H1 (cell line): ENCODE data around the gene MARCKS. TPM values are rescaled to one million over a fixed set of nuclear protein-coding genes. Genes with fewer than 3 reads are reported as not detected.

Source experiments
- CTCF ChIA-PET: fragments of 300-600 bp; sonication (Branson Sonifier 250); formaldehyde crosslinking; loops from one replicate; lab custom pipeline; 2021; ENCODE audit not compliant: partially characterized antibody; lab: Charles Lee
- POLR2A ChIA-PET: fragments of 300-600 bp; sonication (Branson Sonifier 250); formaldehyde crosslinking; loops from one replicate; lab custom pipeline; 2021; ENCODE audit warnings: inconsistent platforms; ENCODE audit not compliant: partially characterized antibody; lab: Charles Lee
- DNase-seq, 2 experiments: peaks; one replicate each; pipeline versions ENCODE4 v3.0.0 to v3.0.0-alpha.2; 2010 to 2022; ENCODE audit warnings: low spot score in 2 of 2, low read depth in 1 of 2, mixed read lengths in 1 of 2
- FAIRE-seq: peaks from 2 replicates; lab custom pipeline; 2011; peaks lifted over from hg19 to GRCh38; lab: Jason Lieb, UNC
- H2AFZ ChIP-seq: 2 replicates; pipeline ENCODE4 v1.8.1; 2012; ENCODE audit warnings: low read length, inconsistent platforms
- H2AK5ac ChIP-seq: 2 replicates; pipeline ENCODE4 v1.6.1; 2013; ENCODE audit warnings: low read depth, low read length
- H2BK120ac ChIP-seq: replicated peaks from 2 replicates; pipeline ENCODE3; 2013; ENCODE audit warnings: low read depth, low read length, inconsistent platforms
- H2BK12ac ChIP-seq: 2 replicates; pipeline ENCODE4 v1.6.1; 2013; ENCODE audit warnings: low read depth, low read length
- H2BK15ac ChIP-seq: 2 replicates; pipeline ENCODE4 v1.6.1; 2013; ENCODE audit warnings: low read length
- H2BK20ac ChIP-seq: 2 replicates; pipeline ENCODE4 v1.6.1; 2013; ENCODE audit warnings: low read length
- H2BK5ac ChIP-seq: 2 replicates; pipeline ENCODE4 v1.6.1; 2013; ENCODE audit warnings: low read depth, low read length
- H3K14ac ChIP-seq: 2 replicates; pipeline ENCODE4 v1.6.1; 2013; ENCODE audit warnings: inconsistent platforms; ENCODE audit not compliant: insufficient read length
- H3K18ac ChIP-seq: 2 replicates; pipeline ENCODE4 v1.6.1; 2013; ENCODE audit warnings: low read length; ENCODE audit errors: extremely low read depth
- H3K23ac ChIP-seq: 2 replicates; pipeline ENCODE4 v1.6.1; 2013; ENCODE audit warnings: inconsistent platforms; ENCODE audit not compliant: insufficient read length
- H3K23me2 ChIP-seq: 2 replicates; pipeline ENCODE4 v1.6.1; 2013; ENCODE audit warnings: low read depth, low read length
- H3K27ac ChIP-seq: 2 replicates; pipeline ENCODE4 v1.6.1; 2011; ENCODE audit warnings: low read depth, low read length, inconsistent platforms
- H3K27me3 ChIP-seq, 4 experiments: replicated peaks in 1 of 4; 1 replicate in 1 of 4; 2 replicates in 3 of 4; pipeline versions ENCODE4 v1.6.1 to v1.8.1; 2011 to 2013; ENCODE audit warnings: low read length in 3 of 4, mild to moderate bottlenecking in 3 of 4, inconsistent platforms in 2 of 4, mixed read lengths in 2 of 4, moderate library complexity in 1 of 4; ENCODE audit not compliant: control insufficient read depth in 3 of 4, insufficient read depth in 3 of 4; ENCODE audit errors: extremely low read depth in 1 of 4
- H3K36me3 ChIP-seq, 4 experiments: 2 replicates each; pipeline versions ENCODE4 v1.6.1 to v1.8.1; 2011 to 2013; ENCODE audit warnings: mild to moderate bottlenecking in 4 of 4, low read length in 3 of 4, moderate library complexity in 2 of 4, control low read depth in 1 of 4, inconsistent platforms in 1 of 4; ENCODE audit not compliant: insufficient read depth in 4 of 4, control insufficient read depth in 2 of 4
- H3K4ac ChIP-seq: replicated peaks from 2 replicates; pipeline ENCODE3; 2013; ENCODE audit warnings: low read length, low read depth, mixed read lengths, inconsistent platforms; ENCODE audit not compliant: insufficient read length
- H3K4me1 ChIP-seq, 4 experiments: replicated peaks in 1 of 4; 1 replicate in 1 of 4; 2 replicates in 3 of 4; pipeline versions ENCODE4 v1.6.1 to v1.8.1; 2011 to 2013; ENCODE audit warnings: low read length in 3 of 4, inconsistent platforms in 2 of 4, mixed read lengths in 1 of 4; ENCODE audit not compliant: insufficient read depth in 4 of 4, control insufficient read depth in 3 of 4
- H3K4me2 ChIP-seq, 2 experiments: 2 replicates each; pipeline versions ENCODE4 v1.6.1 to v1.8.1; 2011 to 2013; ENCODE audit warnings: low read depth in 2 of 2, low read length in 2 of 2, control low read depth in 1 of 2, inconsistent platforms in 1 of 2, mild to moderate bottlenecking in 1 of 2; ENCODE audit not compliant: insufficient read depth in 1 of 2
- H3K4me3 ChIP-seq, 4 experiments: fragments of 200-600, 300-600 bp in 1 of 4; sonication (generic), shearing (Covaris generic), sonication (Bioruptor Twin) in 1 of 4; 2 replicates each; pipeline versions ENCODE4 v1.5.1 to v1.8.1; 2011 to 2016; ENCODE audit warnings: low read length in 4 of 4, low read depth in 3 of 4, control low read depth in 2 of 4, inconsistent platforms in 2 of 4, mild to moderate bottlenecking in 2 of 4, mixed read lengths in 1 of 4, moderate library complexity in 1 of 4; ENCODE audit not compliant: insufficient read depth in 2 of 4; ENCODE audit errors: extremely low read depth in 1 of 4
- H3K56ac ChIP-seq: replicated peaks from 2 replicates; pipeline ENCODE3; 2013; ENCODE audit warnings: low read depth, mild to moderate bottlenecking, mixed read lengths, low read length, inconsistent platforms; ENCODE audit not compliant: insufficient read length
- H3K79me1 ChIP-seq: 2 replicates; pipeline ENCODE4 v1.6.1; 2013; ENCODE audit warnings: low read depth, low read length, control low read depth
- H3K79me2 ChIP-seq, 2 experiments: 2 replicates each; pipeline versions ENCODE4 v1.6.1 to v1.8.1; 2012 to 2013; ENCODE audit warnings: low read length in 2 of 2, mild to moderate bottlenecking in 2 of 2, inconsistent platforms in 1 of 2; ENCODE audit not compliant: insufficient read depth in 2 of 2, control insufficient read depth in 1 of 2
- H3K9ac ChIP-seq, 4 experiments: replicated peaks in 1 of 4; 1 replicate in 1 of 4; 2 replicates in 3 of 4; pipeline versions ENCODE4 v1.6.1 to v1.8.1; 2011 to 2013; ENCODE audit warnings: low read depth in 3 of 4, low read length in 3 of 4, control low read depth in 2 of 4, mild to moderate bottlenecking in 2 of 4, moderate library complexity in 2 of 4, inconsistent platforms in 1 of 4; ENCODE audit errors: extremely low read depth in 1 of 4
- H3K9me3 ChIP-seq, 2 experiments: 2 replicates each; pipeline versions ENCODE4 v1.6.1 to v1.8.1; 2012 to 2013; ENCODE audit warnings: mild to moderate bottlenecking in 2 of 2, moderate library complexity in 2 of 2, control low read depth in 1 of 2, inconsistent platforms in 1 of 2, low read depth in 1 of 2, low read length in 1 of 2, mixed read lengths in 1 of 2; ENCODE audit not compliant: insufficient read depth in 2 of 2
- H4K20me1 ChIP-seq, 2 experiments: replicated peaks in 1 of 2; 2 replicates each; pipeline versions ENCODE3 to v1.8.1; 2011 to 2013; ENCODE audit warnings: inconsistent platforms in 2 of 2, low read length in 2 of 2, mild to moderate bottlenecking in 1 of 2; ENCODE audit not compliant: insufficient read depth in 2 of 2, control insufficient read depth in 1 of 2
- H4K5ac ChIP-seq: 2 replicates; pipeline ENCODE4 v1.6.1; 2013; ENCODE audit warnings: low read length, low read depth, mixed read lengths, inconsistent platforms; ENCODE audit not compliant: insufficient read length
- H4K8ac ChIP-seq: 2 replicates; pipeline ENCODE4 v1.8.0; 2013; ENCODE audit warnings: mild to moderate bottlenecking, moderate library complexity, low read length, inconsistent platforms; ENCODE audit not compliant: insufficient read depth; ENCODE audit errors: extremely low read depth
- H4K91ac ChIP-seq: replicated peaks from 2 replicates; pipeline ENCODE3; 2013; ENCODE audit warnings: low read length, mixed read lengths, inconsistent platforms; ENCODE audit not compliant: insufficient read length
- CBX8 ChIP-seq: fragments of 300-800, 300-1000 bp; sonication (generic); IDR thresholded peaks from 2 replicates; pipeline ENCODE4 v1.7.1; 2016; ENCODE audit warnings: low read depth, low read length, borderline replicate concordance
- CREB1 ChIP-seq: IDR thresholded peaks from 2 replicates; pipeline ENCODE4 v1.6.1; 2012; ENCODE audit warnings: inconsistent platforms
- HDAC2 ChIP-seq, 2 experiments: fragments of 300-600 bp in 1 of 2; sonication (generic) in 1 of 2; IDR thresholded peaks; 2 replicates each; pipeline ENCODE4 v1.6.1; 2011 to 2012; ENCODE audit warnings: low read depth in 2 of 2, low read length in 2 of 2, mild to moderate bottlenecking in 2 of 2, moderate library complexity in 2 of 2, borderline replicate concordance in 1 of 2, inconsistent platforms in 1 of 2
- SIN3A ChIP-seq, 2 experiments: IDR thresholded peaks in 1 of 2; conservative IDR thresholded peaks in 1 of 2; 2 replicates each; pipeline ENCODE4 v1.6.1; 2011 to 2012; ENCODE audit warnings: low read length in 2 of 2, improper control_type of control experiment in 1 of 2, low read depth in 1 of 2, mild to moderate bottlenecking in 1 of 2
- TAF1 ChIP-seq: IDR thresholded peaks from 2 replicates; pipeline ENCODE4 v1.6.1; 2011; ENCODE audit warnings: mild to moderate bottlenecking, low read depth, low read length
- YY1 ChIP-seq: IDR thresholded peaks from 2 replicates; pipeline ENCODE4 v1.6.1; 2011; ENCODE audit warnings: low read depth, mild to moderate bottlenecking, low read length
- WGBS, 2 experiments: shearing (Covaris generic) in 1 of 2; methylation state at CpG; one replicate each; pipeline versions ENCODE4 v1.1.6 to v1.1.7; 2013 to 2015; ENCODE audit warnings: low lambda C conversion rate in 2 of 2, mixed read lengths in 2 of 2, inconsistent platforms in 1 of 2, low coverage in 1 of 2, missing lambda C conversion rate in 1 of 2; ENCODE audit not compliant: insufficient replicate concordance in 2 of 2, insufficient coverage in 1 of 2, insufficient read length in 1 of 2; ENCODE audit errors: extremely low coverage in 1 of 2, missing lambda C conversion rate in 1 of 2; 5-methylcytosine and 5-hydroxymethylcytosine counted together
- polyA plus RNA-seq, 7 experiments: library from polyadenylated mRNA; depleted of rRNA in 3 of 7; stranded (reverse) in 5 of 7; unstranded in 2 of 7; fragments of >200 nt in 5 of 7; fragments of 200-250 nt in 2 of 7; gene quantifications; 1 replicate in 5 of 7; 2 replicates in 1 of 7; 4 replicates in 1 of 7; pipeline versions ENCODE4 v1.2.1 to v1.2.3, GENCODE V29; 2011 to 2013; ENCODE audit warnings: missing spikeins in 2 of 7, mixed read lengths in 2 of 7
- total RNA-seq: library from RNA; stranded (reverse); fragmentation: NEBNext Ultra II Directional; extraction: Animal tissue kit (Norgen Biotek cat#: 25700); gene quantifications from 2 replicates; pipeline ENCODE4 v1.2.1, GENCODE V29; 2021

Gene MARCKS
- total and polyA plus RNA-seq, 2 of the 8 experiments (the other 6 are each of a cell fraction or from before 2014, with no cell fraction given), result 26.6 to 111 TPM

DNA sequence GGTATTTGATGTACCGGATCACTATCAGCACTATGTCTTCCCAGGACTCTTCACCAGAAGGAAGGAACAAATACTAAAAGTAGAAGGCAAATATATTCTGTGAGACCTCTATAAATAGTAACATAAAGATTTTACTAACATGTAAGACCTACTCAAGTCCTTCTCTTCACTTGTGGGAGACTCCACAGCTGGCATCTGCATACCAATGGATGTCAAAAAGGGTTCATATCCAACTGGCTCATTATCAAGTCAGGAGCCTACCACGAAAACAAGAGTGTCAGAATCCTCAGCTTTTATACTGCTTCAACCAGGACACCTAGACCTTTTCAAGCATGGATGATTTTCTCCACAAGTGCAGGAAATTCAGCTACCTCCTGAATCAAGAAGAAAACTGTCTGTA is 20.0 kb upstream of the MARCKS start:
- Histone ChIP-seq H2BK12ac (no peak overlapping the region), H3K27me3 (no peaks in the 10 kb centered on the region), H3K9ac (no peak overlapping the region), H4K20me1 (no peaks in the 10 kb centered on the region), H4K8ac (no peak overlapping the region), H3K56ac (no peak overlapping the region), H3K4ac (no peak overlapping the region), H3K36me3 (no peaks in the 10 kb centered on the region), H2AFZ (no peak overlapping the region), H3K79me1 (no peaks in the 10 kb centered on the region; the same call in 1 of the 2 replicates), H2AK5ac (no peak overlapping the region), H4K5ac (no peak overlapping the region), H3K27ac (no peak overlapping the region), H3K14ac (no peak overlapping the region), H3K79me2 (no peaks in the 10 kb centered on the region), H2BK15ac (no peak overlapping the region), H3K23ac (no peak overlapping the region), H3K4me3 (no peak overlapping the region), H3K18ac (no peak overlapping the region), H4K91ac (no peak overlapping the region), H3K4me1 (no peaks in the 10 kb centered on the region), H2BK20ac (no peak overlapping the region), H2BK120ac (no peak overlapping the region), H3K9me3 (no peaks in the 10 kb centered on the region), H3K23me2 (no peaks in the 10 kb centered on the region), H2BK5ac (no peak overlapping the region), H3K4me2 (no peak overlapping the region)
- DNase-seq (no peak), FAIRE-seq (no peak)
- ChIA-PET CTCF (no interaction called here), POLR2A (no interaction called here)
- 90% methylated on average over 2 of the region's 2 CpGs; no CpG with 5 or more reads in 1 of the 2 experiments for WGBS, 2 experiments
- TF ChIP-seq YY1 (no peak), SIN3A (conservative IDR thresholded peaks at IDR 0.05 in 1 of 2, IDR thresholded peaks at IDR 0.05 in 1 of 2; ENCODE audit: low read depth in 1 of 2, low read length in 2 of 2) (no peak), CBX8 (no peak), HDAC2 (IDR thresholded peaks at IDR 0.05; ENCODE audit: borderline replicate concordance in 1 of 2, low read depth in 2 of 2, low read length in 2 of 2) (no peak), TAF1 (no peak), CREB1 (no peak)
